DMS153 treated with DMSO at 0.1 percent for 48 hours (cell line): ENCODE data around the gene TTC8.
"Not testable (repeated sequence)": the region's sequence is repeated elsewhere in the genome, so short reads cannot be mapped to it uniquely, and the experiment has no call there.

Experiments
- DNase-seq: peaks from one replicate; lab custom pipeline; 2025; ENCODE audit not compliant: unreplicated experiment; lab: John Stamatoyannopoulos, UW

The TTC8 gene

GRCh38 chr14:88824314-88825077, at the start of gene TTC8:
Gene TTC8 (plus strand): TSS chr14:88824651. CDS start chr14:88824708, 57 bp downstream.
- DNase-seq, result peak; percentile 94

GRCh38 chr14:88775532-88775931, 48.9 kb upstream of the TTC8 start:
- DNase-seq, result no peak

GRCh38 chr14:88785911-88786310, 38.5 kb upstream of the TTC8 start:
- DNase-seq, result no peak

- DNase-seq, result no peak
Observed at GRCh38 chr14:88786715-88787114, 37.7 kb upstream of the TTC8 start.

- DNase-seq, result not testable (repeated sequence)
Observed at GRCh38 chr14:88789573-88789972, 34.9 kb upstream of the TTC8 start.

GRCh38 chr14:88790501-88791251, 33.8 kb upstream of the TTC8 start:
- DNase-seq, result no peak

- DNase-seq, result no peak
Observed at GRCh38 chr14:88791252-88791621, 33.2 kb upstream of the TTC8 start.

- peak; percentile 17 for DNase-seq
Observed at GRCh38 chr14:88791629-88792472, 32.6 kb upstream of the TTC8 start.

- DNase-seq, result peak; percentile 18
Observed at GRCh38 chr14:88792473-88793258, 31.8 kb upstream of the TTC8 start, which contains the start of gene EML5. Gene EML5 (minus strand): TSS chr14:88792953. CDS start chr14:88792503, 450 bp downstream.

- no peak for DNase-seq
Observed at GRCh38 chr14:88793259-88793625, 31.2 kb upstream of the TTC8 start.

GRCh38 chr14:88798156-88798555, 26.3 kb upstream of the TTC8 start:
- no peak for DNase-seq

GRCh38 chr14:88799522-88799921, 24.9 kb upstream of the TTC8 start:
- DNase-seq, result no peak

- no peak for DNase-seq
Observed at GRCh38 chr14:88802596-88802995, 21.9 kb upstream of the TTC8 start.

- no peak for DNase-seq
Observed at GRCh38 chr14:88804035-88804434, 20.4 kb upstream of the TTC8 start.

GRCh38 chr14:88804477-88804876, 20.0 kb upstream of the TTC8 start:
- DNase-seq, result no peak

- no peak for DNase-seq
Observed at GRCh38 chr14:88808359-88808758, 16.1 kb upstream of the TTC8 start.

- DNase-seq, result no peak
Observed at GRCh38 chr14:88815980-88816379, 8.5 kb upstream of the TTC8 start.

- no peak for DNase-seq
Observed at GRCh38 chr14:88818018-88818417, 6.4 kb upstream of the TTC8 start.

GRCh38 chr14:88819674-88820073, 4.8 kb upstream of the TTC8 start:
- DNase-seq, result not testable (repeated sequence)

GRCh38 chr14:88821378-88821777, 3.1 kb upstream of the TTC8 start:
- DNase-seq, result no peak

GRCh38 chr14:88821888-88822287, 2.6 kb upstream of the TTC8 start:
- DNase-seq, result no peak
